Measurements from ENCODE around the gene DPM1.

DNA sequence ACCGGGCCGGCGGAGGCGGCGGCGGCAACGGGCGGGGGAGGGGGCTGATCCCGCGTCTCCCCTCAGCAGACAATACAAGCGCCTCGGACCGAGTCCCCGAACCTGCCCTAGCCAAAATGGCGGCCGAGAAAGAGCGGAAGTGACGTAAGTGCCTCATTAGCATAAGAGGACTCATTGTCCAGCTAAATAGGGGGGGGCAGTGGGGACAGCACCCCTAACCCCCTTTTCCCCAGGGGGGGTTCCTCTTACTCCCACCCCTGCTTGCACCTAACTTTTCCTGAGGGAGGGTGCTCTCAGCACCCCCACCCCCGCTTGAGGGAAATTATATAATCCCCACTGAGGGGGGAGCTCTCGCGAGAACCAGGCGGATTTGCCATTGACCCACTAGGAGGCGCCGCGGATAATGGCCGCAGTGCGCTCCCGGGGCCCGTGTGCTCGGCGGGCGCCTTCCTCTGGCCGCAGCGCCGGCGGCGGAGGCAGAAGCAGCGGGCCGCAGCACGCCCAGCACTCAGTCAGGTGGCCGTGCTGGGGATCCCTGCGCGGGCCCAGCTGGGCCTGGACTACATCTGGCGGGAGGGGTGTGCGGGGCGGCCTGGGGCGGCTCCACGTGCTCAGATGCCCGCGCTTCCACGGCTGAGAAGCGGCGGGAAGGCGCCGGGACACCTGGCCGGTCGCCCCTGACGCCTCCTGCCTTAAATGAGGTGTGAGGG is 26.9 kb downstream of the DPM1 start, which contains the start of gene ADNP:
- TF ChIP-seq, protein P1, sequence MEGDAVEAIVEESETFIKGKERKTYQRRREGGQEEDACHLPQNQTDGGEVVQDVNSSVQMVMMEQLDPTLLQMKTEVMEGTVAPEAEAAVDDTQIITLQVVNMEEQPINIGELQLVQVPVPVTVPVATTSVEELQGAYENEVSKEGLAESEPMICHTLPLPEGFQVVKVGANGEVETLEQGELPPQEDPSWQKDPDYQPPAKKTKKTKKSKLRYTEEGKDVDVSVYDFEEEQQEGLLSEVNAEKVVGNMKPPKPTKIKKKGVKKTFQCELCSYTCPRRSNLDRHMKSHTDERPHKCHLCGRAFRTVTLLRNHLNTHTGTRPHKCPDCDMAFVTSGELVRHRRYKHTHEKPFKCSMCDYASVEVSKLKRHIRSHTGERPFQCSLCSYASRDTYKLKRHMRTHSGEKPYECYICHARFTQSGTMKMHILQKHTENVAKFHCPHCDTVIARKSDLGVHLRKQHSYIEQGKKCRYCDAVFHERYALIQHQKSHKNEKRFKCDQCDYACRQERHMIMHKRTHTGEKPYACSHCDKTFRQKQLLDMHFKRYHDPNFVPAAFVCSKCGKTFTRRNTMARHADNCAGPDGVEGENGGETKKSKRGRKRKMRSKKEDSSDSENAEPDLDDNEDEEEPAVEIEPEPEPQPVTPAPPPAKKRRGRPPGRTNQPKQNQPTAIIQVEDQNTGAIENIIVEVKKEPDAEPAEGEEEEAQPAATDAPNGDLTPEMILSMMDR (IDR thresholded peaks at IDR 0.05) = peak; percentile 63 to 96 (median 84)
- TF ChIP-seq POLR2AphosphoS5 (IDR thresholded peaks at IDR 0.05) = no peak
- TF ChIP-seq POLR2A (IDR thresholded peaks at IDR 0.05) = peak; percentile 54
